Kasumi-1 (cell line): ENCODE results near the gene TMEM231.
"Not testable (repeated sequence)": the region's sequence is repeated elsewhere in the genome, so short reads cannot be mapped to it uniquely, and the experiment has no call there.

ENCODE experiments used
- DNase-seq, 2 experiments: peaks; one replicate each; lab custom pipeline; 2025; lab: John Stamatoyannopoulos, UW

TMEM231 gene, protein sequence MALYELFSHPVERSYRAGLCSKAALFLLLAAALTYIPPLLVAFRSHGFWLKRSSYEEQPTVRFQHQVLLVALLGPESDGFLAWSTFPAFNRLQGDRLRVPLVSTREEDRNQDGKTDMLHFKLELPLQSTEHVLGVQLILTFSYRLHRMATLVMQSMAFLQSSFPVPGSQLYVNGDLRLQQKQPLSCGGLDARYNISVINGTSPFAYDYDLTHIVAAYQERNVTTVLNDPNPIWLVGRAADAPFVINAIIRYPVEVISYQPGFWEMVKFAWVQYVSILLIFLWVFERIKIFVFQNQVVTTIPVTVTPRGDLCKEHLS

DNA sequence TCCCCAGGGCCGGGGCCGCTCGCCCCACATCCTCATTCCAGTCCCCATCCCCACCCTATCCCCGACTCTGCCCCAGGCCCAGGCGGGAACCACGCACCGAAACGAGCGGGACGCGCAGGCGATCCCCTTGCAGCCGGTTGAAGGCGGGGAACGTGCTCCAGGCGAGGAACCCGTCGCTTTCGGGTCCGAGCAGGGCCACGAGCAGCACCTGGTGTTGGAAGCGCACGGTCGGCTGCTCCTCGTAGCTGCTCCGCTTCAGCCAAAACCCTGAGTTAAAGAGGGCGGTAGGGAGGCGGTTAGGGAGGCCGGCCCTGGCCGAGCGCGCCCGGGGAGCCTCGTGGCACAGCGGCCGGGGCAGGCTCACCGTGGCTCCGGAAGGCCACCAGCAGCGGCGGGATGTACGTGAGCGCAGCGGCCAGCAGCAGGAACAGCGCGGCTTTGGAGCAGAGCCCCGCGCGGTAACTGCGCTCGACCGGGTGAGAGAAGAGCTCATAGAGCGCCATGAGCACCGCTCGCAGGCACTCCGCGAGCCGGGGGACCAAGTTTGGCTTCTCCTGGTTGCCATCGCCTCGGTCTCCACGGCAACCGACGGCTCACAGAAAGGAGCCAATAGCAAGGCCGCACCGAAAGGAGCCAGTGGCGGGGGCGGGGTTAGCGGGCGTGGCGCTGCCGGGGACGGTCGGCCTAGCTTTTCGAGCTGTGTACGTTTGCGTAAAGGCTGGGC lies at the start of gene TMEM231:
TMEM231 (minus strand) TSS at position 546 of the 724 bp plus-strand sequence; CDS start at position 503, 43 bp downstream.
- peak; percentile 90 to 91 for DNase-seq

DNA sequence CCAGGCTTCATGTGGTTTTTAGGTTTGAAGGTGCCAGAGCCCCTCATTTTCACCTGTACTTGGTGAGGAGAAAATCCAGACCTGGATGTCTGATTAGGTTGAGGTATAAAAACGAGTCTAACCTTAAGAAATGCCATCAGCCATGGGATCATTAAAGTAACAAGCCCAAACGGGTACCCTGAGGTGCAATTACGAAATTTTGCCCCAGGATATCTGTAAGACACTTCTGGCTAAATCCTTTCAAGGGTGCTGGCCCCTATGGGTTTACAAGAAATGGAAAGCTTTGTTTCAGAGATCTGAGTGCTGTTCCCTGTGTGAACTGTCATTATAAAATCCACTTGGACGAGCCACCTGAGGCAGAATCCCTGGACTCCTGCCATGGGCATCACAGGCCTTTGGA lies 47.2 kb upstream of the TMEM231 start:
- no peak for DNase-seq

DNA sequence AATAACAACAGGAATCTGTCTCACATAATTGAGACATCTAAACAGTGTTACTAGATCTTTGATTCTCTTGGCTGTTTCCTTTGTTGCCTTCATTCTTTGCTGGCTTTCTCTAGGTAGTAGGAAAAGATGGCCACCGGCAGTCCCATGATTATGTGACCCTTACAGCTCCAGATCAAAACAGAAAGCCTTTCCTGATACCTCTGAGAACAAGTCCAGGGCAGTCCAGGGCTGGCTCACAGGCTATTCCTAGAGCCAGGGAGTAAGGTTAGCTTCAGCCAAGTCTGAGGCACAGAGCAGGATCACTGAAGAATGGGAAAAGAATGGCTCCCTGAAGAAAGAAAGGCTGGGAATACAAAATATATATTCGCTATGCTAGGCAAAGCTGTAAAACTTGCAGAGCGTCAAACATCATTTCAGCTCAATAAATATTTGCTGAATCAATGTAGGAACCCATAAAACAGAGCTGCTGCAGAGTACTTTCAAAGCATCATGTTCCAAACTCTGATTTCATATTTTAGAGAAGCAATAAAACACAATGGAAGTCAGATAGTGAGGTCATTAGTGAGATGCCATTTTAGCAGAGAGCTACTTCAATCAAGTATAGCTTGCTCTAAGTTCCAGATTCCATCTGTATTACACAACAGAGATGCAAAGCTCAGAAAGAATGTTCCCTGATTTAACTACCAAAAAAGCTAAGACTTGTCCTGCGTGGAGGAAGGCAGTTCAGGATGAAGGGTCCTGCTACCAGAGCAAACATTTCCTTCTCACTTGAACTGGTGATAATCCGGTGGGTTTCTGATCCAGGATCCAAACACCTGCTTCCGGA lies 43.6 kb upstream of the TMEM231 start:
- DNase-seq, result no peak

DNA sequence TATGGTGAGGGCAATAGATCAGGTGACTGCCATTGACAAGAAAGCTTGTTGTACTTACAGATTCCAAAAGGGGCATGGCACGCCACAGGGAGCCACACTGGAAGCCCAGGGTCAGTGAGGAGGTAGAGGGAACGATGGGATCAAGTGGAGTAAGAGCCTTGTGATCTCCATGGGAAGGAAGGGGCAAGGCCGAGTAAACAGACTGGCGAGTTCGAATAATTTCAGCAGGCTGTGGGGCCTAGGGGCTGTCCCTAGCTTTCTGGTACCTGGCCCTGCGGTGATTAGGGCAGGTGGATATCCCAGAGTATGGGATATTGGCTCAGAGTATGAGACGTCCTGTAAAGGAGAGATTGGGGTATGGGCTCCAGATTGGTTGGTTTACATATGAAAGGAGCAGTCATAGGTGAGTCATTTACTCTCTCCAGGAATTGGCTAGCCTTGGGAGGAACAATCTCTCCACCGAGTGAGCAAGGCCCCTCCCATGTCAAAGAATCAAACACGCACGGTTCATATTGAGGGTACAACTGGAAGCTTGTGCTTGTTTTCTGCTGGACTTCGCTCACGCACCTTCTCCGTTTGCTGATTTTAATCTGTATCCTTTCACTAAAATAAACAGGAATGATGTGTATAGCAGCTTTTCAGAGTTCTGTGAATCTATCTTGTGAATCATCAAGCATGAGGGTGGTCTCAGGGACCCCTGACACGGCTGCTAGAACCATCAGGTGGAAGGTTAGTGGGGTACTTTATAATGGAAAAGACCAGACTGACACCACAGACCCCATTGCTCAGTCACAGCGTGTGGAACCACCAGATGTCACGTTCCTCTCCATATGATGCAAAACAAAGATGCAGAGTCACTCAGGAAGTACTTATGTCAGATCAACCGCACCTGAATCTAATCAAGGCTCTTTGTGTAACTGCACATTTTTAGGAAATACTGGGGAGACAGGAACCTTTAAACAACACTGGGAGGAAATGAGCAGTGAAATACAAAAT lies 38.1 kb upstream of the TMEM231 start:
- no peak for DNase-seq

DNA sequence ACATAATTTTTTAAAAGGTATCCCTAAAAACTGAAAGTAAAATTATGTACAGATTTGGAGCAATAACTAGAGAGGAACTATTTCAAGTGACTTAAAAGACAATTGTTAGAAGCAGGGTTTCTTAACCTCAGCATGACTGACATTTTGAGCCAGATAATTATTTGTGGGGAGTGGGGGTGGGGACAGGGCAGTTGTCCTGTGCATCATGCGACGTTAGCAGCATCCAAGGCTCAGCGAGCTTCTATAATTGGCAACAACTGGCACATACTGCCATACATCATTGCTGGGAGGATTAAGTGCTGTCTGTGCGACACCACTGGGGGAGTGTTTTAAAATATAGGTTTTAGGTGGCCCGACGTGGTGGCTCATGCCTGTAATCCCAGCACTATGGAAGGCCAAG lies 37.3 kb upstream of the TMEM231 start:
- DNase-seq, result no peak

DNA sequence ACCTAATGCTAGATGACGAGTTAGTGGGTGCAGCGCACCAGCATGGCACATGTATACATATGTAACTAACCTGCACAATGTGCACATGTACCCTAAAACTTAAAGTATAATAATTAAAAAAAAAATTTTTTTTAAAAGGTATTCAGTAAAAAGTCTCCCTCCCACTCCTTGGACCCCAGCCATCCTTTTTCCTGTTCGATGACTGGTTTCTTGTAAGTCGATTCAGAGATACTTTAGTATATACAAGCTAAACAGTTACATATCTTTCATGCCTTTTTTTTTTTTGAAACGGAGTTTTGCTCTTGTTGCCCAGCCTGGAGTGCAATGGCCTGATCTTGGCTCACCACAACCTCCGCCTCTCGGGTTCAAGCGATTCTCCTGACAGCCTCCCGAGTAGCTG lies 35.9 kb upstream of the TMEM231 start:
- DNase-seq, result not testable (repeated sequence)

DNA sequence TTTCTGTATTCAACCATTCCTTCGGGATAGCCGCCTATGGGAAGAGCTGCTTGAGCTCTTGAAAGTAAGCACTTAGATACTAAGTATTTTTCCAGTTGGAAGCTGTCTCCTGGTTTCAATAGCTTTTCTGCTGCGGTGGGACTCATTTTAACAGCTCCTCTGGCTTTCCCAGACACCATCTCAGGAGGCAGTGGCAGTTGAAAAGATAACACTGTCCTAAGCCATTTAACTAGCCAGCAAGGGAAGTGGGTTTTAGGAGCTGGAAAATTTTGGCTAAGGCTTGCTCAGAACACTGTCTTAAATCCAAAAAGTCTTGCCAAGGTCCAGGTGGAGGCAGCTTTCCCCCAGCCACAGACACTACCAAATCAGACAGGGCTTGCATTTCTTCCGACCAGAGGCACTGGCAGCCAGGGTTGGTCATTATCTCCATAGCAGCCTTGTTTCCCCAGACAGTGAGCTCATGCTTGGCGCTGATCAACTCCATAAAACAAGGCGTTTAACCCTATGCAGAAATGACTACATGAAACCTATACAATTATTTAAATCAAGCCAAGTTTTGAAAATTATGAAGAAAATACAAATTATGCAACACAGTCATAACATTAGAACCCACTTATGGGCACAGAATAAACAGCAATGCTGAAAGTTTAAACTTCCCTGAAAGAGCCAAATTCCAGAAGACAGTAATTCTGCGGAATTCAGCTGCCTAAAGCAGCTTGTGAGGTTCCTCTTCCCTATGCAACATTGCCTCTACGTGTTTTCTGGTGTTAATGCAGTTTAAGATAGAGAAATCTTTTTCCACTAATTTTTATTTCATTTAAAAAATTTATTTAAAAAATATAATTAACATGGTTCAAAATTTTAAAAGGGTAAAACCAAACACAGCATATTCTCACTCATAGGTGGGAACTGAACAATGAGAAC lies 35.1 kb upstream of the TMEM231 start:
- DNase-seq, result no peak

DNA sequence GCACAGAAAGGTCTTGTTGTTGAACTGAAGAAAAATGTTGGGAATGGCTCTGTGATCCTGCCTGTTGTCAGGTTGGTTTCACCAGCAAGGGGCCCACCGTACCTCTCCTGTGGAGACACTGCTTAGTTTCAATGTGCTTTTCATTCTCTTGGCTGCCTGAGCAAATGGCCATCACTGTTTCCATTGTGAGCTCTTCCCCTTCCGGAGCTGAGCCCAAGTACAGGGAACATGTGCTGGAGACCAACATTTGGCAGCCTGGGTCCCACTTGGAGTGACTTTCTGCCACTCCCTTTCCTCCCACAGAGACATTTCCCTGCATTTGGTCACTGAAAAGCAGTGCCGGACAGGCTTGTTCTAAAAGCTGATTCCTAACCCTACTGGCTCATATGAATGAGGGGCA lies 33.3 kb upstream of the TMEM231 start:
- no peak for DNase-seq

DNA sequence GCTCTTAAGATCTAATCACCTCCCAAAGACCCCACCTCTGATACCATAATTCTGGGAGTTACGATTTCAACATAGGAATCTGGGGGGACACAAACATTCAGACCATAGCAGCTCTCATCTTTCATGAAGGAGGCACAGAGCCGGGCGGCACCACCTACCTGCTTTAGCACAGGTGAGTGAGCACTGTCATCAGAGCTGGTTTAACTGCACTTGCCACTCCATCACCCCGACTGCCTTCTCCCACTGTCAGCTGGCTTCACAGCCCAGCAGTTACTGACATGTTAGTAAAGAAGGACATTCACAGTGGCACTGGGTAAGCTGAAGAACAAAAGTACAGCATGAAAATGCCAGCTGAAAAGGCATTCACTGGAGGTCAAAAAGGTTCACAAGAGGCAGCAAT lies 32.7 kb upstream of the TMEM231 start:
- no peak for DNase-seq

DNA sequence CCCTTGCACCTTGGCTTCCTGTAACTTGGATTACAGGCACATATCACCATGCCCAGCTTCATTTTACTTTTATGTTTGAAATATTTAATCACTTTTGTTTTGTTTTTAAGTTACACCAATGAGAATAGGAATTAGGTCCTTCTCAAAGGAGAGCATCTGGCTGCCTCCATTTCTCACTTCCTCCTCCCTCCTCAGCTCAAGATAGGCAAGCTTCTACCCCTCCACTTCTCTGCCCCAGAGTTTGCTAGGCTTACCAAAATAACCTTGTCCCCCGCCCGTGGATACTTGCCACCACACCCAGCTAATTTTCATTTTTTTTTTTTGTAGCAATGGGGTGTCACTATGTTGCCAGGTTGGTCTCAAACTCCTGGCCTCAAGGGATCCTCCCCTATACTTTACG lies 28.1 kb upstream of the TMEM231 start:
- no peak for DNase-seq

DNA sequence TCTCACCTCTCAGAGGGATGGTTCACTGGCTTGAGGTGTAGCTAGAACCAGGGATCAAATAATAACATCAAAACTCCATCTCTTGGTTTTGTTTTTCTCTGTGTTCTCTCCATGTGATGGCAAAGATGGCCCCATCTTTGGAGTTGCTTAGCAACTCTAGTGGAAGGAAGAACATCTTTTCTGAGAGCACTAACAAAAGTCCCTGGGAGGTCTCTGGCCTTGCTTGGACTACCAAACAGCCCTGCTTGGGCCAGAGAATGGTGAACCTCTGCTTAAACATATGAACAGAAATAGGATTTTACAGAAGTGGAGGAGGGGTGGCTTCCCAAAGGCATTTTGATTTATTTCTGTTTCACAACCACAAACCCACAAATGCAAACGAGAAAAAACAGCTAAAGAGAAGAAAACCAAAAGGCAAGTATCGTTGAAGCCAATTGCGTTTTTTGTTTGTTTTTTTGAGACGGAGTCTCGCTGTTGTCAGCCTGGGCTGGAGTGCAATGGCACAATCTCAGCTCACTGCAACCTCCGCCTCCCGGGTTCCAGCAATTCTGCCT lies 23.3 kb upstream of the TMEM231 start:
- no peak for DNase-seq

DNA sequence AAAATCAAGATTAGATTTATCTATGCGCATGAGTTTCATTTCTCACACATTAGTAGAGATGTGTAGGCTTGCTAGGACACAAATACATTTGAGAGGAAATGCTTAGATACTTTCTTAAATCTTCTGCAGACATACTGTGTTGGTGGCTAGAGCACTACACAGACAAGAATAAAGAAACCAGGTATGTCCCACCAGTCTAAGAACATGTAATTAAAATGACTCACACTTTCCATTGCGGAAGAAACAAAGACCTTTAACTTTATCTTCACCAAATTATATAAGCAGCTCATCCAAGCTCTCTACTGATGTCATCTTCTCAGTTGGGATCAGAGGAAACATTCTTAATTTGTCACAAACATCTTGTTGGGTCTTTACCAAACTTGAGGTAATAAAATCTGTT lies 22.7 kb upstream of the TMEM231 start:
- no peak for DNase-seq

DNA sequence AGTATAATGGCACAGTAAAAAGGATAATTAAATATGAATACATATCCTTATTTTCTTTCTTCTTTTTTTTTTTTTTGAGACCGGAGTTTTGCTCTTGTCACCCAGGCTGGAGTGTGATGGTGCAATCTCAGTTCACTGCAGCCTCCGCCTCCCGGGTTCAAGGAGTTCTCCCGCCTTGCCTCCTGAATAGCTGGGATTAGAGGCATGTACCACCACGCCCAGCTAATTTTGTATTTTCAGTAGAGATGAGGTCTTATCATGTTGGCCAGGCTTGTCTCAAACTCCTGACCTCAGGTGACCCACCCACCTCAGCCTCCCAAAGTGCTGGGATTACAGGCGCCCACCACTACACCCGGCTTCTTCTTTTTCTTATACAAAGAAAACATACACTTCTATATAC lies 22.2 kb upstream of the TMEM231 start:
- no peak for DNase-seq

DNA sequence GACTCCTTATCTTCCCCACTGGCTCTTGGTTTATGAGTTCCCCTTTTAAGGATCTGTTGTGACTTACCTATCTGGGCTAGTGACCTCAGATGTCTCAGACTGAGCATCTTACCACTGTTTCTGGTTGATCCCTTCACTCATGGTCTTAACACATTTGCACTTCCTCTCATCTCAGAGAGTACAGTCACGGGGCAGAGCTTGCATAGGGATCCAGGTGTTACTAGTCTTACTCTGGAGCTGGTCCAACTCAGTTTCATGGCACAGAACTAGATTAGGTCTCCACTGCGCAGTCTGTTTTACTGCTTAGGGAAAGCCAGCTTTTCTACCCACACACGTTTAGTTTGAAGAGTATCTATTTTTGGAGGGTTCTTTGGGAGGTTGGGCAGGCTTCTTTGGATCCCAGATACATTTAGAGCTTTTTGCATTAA lies 20.3 kb upstream of the TMEM231 start:
- DNase-seq, result no peak

DNA sequence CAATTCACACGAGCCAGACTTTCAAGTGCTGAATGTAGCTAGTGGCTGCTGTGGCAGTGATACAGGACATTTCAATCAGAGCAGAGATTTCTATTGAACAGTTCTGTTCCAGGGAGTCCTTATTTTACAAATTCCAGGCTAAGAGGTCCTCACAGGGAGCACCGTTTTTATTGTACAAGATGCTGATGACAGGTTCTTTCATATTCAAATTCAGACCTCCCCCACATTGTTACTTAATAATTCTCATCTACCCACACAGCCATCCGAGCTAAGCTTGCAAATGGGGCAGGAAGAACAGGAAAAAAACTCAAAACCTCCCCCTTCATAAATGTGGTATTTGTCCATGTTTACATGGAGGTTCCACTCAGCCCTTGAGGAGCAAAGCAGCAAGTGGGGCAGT lies 19.9 kb upstream of the TMEM231 start:
- no peak for DNase-seq

DNA sequence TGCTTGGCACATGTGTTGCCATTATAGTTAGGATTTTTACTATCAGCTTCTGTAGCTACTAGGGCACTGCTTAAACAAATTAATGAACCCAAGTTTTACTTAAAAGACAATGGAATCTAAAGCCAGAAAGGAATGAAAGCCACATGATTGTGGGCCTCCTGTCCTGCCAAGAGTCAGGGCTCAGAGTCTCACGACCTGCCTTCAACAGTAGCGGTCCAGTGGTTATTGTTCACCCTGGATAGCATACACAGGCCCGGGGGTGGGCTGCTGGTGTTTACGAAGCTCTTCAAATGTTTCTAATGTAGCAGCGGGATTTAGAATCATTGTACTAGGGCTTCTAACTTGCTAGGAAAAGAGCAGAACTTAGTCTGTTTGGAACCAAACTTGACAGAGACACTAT lies 17.9 kb upstream of the TMEM231 start:
- no peak for DNase-seq

DNA sequence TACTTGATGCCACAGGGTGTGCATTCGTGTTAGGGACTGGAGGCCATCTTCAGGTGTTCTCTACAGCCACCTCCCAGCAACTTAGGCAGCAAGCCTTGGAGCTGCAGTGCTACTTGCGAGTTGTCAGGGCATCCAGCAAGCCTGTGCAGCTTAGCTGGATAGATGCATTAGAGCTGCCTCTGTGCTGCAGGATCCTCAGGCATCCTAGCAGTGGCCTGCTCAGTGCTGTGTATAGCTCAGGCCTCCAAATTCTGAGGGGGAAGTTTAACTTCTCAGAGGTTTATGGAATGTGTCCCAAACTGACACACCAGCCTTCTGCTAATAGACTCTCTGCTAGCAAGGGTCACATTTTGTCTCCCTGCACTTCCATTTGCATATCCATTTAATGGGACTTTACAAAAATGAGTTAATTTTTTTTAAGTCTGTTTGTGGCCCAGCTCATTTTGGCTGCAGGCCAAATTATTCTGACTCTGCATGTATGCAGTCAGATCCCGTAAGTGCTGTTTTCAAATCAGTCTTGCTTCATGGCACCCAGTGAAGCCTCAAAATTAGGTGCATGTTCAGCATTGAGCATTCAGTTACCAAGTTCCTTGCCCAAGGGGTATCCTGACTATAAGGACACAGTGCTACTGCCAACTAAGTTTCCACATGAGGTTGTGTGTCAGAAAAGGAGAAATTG lies 17.0 kb upstream of the TMEM231 start:
- DNase-seq, result no peak

DNA sequence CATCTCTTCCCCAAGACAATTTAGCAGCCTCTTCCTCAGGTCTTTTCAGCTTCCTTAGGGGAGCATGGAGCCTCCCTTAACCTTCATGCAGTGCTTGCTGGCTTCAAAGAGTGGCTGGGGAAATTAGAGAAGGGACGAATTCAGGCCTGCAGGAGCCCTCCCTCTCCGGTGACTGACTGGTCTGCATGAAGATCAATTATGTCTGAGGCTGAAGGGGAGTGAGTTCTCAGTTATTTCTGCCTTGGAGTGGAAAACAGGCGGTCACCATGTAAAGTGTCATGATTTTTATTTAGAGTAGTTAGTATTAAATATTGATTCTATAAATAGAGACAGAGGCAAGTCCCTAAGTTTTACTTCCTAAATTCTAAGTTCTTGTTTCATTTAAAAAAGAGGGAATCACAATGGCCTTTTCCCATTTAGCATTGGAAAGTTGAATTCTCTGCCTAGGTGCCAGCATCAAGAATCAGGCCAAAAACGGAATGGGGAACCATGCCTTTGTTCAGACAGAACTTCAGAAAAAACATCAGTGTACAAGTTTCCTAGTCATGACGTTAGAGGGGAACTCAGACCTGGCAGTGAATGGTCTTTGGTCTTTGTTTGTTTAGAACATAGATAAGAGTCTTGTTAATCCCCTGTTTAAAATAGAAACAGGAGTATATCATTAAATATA lies 14.5 kb upstream of the TMEM231 start:
- no peak for DNase-seq

DNA sequence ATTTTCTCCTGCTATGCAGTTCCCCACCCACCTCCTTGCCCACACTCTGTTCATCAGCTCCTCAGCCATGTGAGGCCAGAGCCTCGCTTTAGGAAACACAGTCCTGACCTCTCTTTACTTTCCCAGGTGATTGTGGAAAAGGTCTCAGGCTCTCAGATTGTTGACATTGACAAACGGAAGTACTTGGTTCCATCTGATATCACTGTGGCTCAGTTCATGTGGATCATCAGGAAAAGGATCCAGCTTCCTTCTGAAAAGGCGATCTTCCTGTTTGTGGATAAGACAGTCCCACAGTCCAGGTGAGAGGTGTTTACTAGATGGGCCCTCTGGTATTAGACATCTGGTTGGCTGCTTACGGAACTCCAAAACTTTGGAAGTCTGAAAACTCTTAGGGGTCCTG lies 11.9 kb upstream of the TMEM231 start:
- no peak for DNase-seq
